GM23248 (cell line): ENCODE results near the gene ADAMTS15. TPM values are rescaled to one million over a fixed set of nuclear protein-coding genes. Genes with fewer than 3 reads are reported as not detected.

Experiments
- DNase-seq: peaks from one replicate; pipeline ENCODE4 v3.0.0-alpha.2; 2015
- H2AFZ ChIP-seq: fragments of 200-600 bp; sonication (generic); 2 replicates; pipeline ENCODE4 v1.6.1; 2016; ENCODE audit warnings: antibody characterized with exemption
- H3F3A ChIP-seq: fragments of 200-600 bp; sonication (generic); 2 replicates; pipeline ENCODE4 v1.6.1; 2016; ENCODE audit warnings: mild to moderate bottlenecking, antibody characterized with exemption, mixed run types; ENCODE audit not compliant: insufficient read depth
- H3K27ac ChIP-seq: fragments of 200-600 bp; sonication (generic); 2 replicates; pipeline ENCODE4 v1.5.1; 2016; ENCODE audit warnings: mild to moderate bottlenecking
- H3K27me3 ChIP-seq: fragments of 200-600 bp; sonication (generic); replicated peaks from 2 replicates; pipeline ENCODE4 v1.6.1; 2016; ENCODE audit warnings: mild to moderate bottlenecking; ENCODE audit not compliant: insufficient read depth
- H3K36me3 ChIP-seq: fragments of 200-600 bp; sonication (generic); 2 replicates; pipeline ENCODE4 v1.6.1; 2016; ENCODE audit warnings: low read depth, mild to moderate bottlenecking
- H3K4me1 ChIP-seq: fragments of 200-600 bp; sonication (generic); 2 replicates; pipeline ENCODE4 v1.6.1; 2016; ENCODE audit warnings: mild to moderate bottlenecking; ENCODE audit not compliant: insufficient read depth
- H3K4me2 ChIP-seq: fragments of 200-600 bp; sonication (generic); one replicate; pipeline ENCODE4 v1.6.1; 2016; ENCODE audit warnings: mild to moderate bottlenecking; ENCODE audit not compliant: unreplicated experiment
- H3K4me3 ChIP-seq: fragments of 200-600 bp; sonication (generic); 2 replicates; pipeline ENCODE4 v1.5.1; 2016; ENCODE audit warnings: mild to moderate bottlenecking
- H3K79me2 ChIP-seq: fragments of 200-600 bp; sonication (generic); 2 replicates; pipeline ENCODE4 v1.6.1; 2016; ENCODE audit warnings: mild to moderate bottlenecking; ENCODE audit not compliant: insufficient read depth
- H3K9ac ChIP-seq: fragments of 200-600 bp; sonication (generic); 2 replicates; pipeline ENCODE4 v1.6.1; 2016; ENCODE audit warnings: mild to moderate bottlenecking
- H3K9me2 ChIP-seq: fragments of 200-600 bp; sonication (generic); 2 replicates; pipeline ENCODE4 v1.6.1; 2016; ENCODE audit warnings: mixed run types, mild to moderate bottlenecking, moderate library complexity; ENCODE audit not compliant: insufficient read depth
- H3K9me3 ChIP-seq: fragments of 200-600 bp; sonication (generic); one replicate; pipeline ENCODE4 v1.6.1; 2017; ENCODE audit warnings: low read depth
- H4K20me1 ChIP-seq: fragments of 200-600 bp; sonication (generic); 2 replicates; pipeline ENCODE4 v1.6.0; 2016; ENCODE audit not compliant: insufficient read depth
- EZH2 ChIP-seq: fragments of 200-600 bp; sonication (generic); IDR thresholded peaks from 2 replicates; pipeline ENCODE4 v1.6.1; 2018; ENCODE audit warnings: antibody characterized with exemption, mild to moderate bottlenecking; ENCODE audit not compliant: insufficient read depth, poor library complexity, severe bottlenecking
- EZH2phosphoT487 ChIP-seq: fragments of 200-600 bp; sonication (generic); IDR thresholded peaks from 2 replicates; pipeline ENCODE4 v1.6.1; 2018; ENCODE audit warnings: antibody characterized with exemption, moderate library complexity, mild to moderate bottlenecking, low read depth; ENCODE audit not compliant: insufficient read depth
- WGBS, 2 experiments: methylation state at CpG; one replicate each; pipeline ENCODE4 v1.1.6; 2015 to 2017; ENCODE audit warnings: low lambda C conversion rate in 2 of 2, low coverage in 1 of 2; ENCODE audit errors: missing lambda C conversion rate in 2 of 2; 5-methylcytosine and 5-hydroxymethylcytosine counted together
- in situ Hi-C: fragments of 300-500 bp; cut with MboI; formaldehyde crosslinking; loops from 2 replicates; pipeline ENCODE4 v1.15.0; 2020
- polyA plus RNA-seq: library from polyadenylated mRNA; unstranded; fragments of >200 nt; fragmentation: Nextera tagmentation; extraction: Ambion mirVana; gene quantifications from 2 replicates; pipeline ENCODE4 v1.2.1, GENCODE V29; 2016
- total RNA-seq: library from RNA; depleted of rRNA; stranded (reverse); fragments of >200 nt; shearing (Covaris generic); gene quantifications from 2 replicates; pipeline ENCODE4 v1.2.3, GENCODE V29; 2014

ADAMTS15 gene
- total and polyA plus RNA-seq, 2 experiments from 2014 or later, result 0.09 to 0.97 TPM

DNA sequence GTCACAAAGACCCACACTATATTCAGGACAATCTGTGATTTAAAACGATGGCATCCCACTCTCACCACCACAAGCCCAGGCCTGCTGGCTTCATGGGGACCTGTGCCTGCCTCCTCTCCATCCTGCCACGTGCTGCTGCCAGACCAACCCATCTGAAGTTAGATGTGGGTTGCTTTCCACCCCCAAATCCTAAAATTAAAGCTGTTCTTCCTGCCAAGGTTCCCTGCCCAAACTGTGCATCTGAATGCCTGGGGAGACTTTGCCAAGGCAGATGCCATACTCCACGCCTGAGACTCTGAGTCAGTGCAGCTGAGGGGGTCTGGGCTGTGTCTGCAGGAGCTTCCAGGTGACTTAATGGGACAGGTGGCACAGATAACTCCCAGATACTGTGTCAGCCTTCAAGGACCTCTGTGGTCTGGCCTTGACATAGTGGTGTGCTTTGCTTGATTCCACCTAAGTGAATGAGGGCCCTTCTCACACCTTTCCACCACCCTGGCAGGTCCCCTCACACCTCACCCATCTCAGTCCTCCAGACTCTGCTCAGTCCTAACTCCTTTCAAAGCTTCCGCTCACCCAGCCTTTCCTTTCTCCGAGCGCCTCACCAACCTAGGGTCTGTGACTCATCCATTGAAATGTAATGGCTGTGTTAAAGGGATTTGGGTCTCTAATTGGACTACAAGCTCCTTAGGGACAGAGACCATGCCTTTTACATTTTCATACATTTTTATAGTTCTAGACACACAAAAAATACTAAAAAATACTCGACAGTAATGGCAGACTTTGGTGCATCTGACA, 38.7 kb upstream of the ADAMTS15 start:
- Histone ChIP-seq H3F3A (peaks cover 30% of the 10 kb centered on the region), H3K9me3 (no peaks in the 10 kb centered on the region), H3K9me2 (no peaks in the 10 kb centered on the region), H3K4me2 (no peak overlapping the region), H3K4me1 (peaks cover 31% of the 10 kb centered on the region), H3K27ac (no peak overlapping the region), H4K20me1 (no peaks in the 10 kb centered on the region), H3K79me2 (no peaks in the 10 kb centered on the region), H3K27me3 (no peaks in the 10 kb centered on the region), H3K9ac (no peak overlapping the region), H2AFZ (no peak overlapping the region), H3K36me3 (no peaks in the 10 kb centered on the region), H3K4me3 (no peak overlapping the region)
- WGBS, 2 experiments, result 92 to 93% methylated on average over 7 of the region's 7 CpGs
- no peak for DNase-seq
- in situ Hi-C loops, result no loop called here
- no peak for TF ChIP-seq EZH2
- TF ChIP-seq EZH2phosphoT487, result no peak

DNA sequence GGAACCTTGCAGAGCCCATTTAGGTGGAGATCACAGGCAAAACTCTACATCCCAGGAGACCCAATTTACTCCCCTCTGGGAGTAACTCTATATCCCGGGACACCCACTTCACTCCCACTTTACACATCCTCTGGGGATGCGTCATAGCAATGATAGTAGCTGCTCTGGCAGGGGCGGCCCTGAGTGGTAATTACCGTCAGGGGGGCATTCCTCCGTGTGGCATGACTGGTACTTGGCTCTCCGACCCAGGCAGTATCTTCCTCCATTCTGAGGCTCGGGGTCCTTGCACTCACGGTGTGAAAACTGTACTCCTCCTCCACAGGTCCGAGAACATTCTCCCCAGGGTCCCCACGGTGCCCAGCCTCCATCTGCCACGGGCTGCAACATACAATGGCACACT, 37.2 kb upstream of the ADAMTS15 start:
- no peak for DNase-seq
- peaks cover 30% of the 10 kb centered on the region for H3F3A ChIP-seq
- H3K9me2 ChIP-seq, result no peaks in the 10 kb centered on the region
- H3K9ac ChIP-seq, result no peak overlapping the region
- H3K79me2 ChIP-seq, result no peaks in the 10 kb centered on the region
- no peak overlapping the region for H3K4me2 ChIP-seq
- in situ Hi-C loops, result no loop called here
- no peaks in the 10 kb centered on the region for H3K27me3 ChIP-seq
- no peak overlapping the region for H3K27ac ChIP-seq
- no peak overlapping the region for H3K4me3 ChIP-seq
- no peak overlapping the region for H2AFZ ChIP-seq
- WGBS, 2 experiments, result 85 to 89% methylated on average over 11 of the region's 11 CpGs
- no peaks in the 10 kb centered on the region for H4K20me1 ChIP-seq
- H3K4me1 ChIP-seq, result peaks cover 31% of the 10 kb centered on the region
- TF ChIP-seq EZH2, result no peak
- TF ChIP-seq EZH2phosphoT487, result no peak
- H3K36me3 ChIP-seq, result no peaks in the 10 kb centered on the region
- no peaks in the 10 kb centered on the region for H3K9me3 ChIP-seq

DNA sequence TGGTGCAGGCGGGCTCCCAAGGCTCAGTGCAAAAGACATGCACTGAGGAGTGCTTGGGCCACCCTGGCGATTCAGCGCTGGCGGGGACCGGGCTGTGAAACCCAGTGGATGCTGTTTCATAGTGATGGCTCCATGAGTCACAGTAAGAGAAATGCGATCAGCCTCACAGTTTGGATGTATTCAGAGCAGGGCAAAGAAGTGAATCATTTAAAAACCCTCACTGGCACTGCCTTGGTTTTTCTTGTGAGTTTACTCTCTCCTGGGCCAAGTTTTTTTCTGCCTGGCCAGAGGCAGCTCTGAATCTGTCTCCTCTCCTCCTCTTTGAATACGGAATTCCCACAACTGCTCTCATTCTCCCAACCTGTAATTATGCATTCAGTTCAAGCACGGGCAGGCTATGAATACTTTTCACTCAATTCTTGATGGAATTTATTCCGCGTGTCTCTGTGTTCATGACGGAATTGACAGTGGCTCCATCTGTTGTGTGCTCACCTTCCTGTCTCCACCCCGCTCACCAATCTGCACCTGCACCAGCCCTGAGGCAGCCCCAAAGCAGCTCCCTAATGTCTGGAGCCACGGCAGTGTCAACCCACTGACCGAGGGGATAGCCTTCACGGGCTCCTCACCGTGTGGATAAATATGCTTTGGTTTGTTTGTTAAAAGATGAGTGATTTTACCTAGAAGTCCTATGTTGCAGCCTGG, 34.9 kb upstream of the ADAMTS15 start:
- Histone ChIP-seq H3K36me3 (no peaks in the 10 kb centered on the region), H3K4me3 (0 out of 2 replicates have a peak overlapping the region, but pooled peaks have one; percentile 23), H3K9ac (0 out of 2 replicates have a peak overlapping the region, but pooled peaks have one; percentile 13), H2AFZ (no peak overlapping the region), H3K79me2 (no peaks in the 10 kb centered on the region), H3K4me1 (peaks cover 17% of the 10 kb centered on the region), H3K4me2 (peak overlapping the region; percentile 67), H3K27ac (peak overlapping the region; percentile 43), H4K20me1 (no peaks in the 10 kb centered on the region), H3K9me2 (no peaks in the 10 kb centered on the region), H3K27me3 (no peaks in the 10 kb centered on the region), H3K9me3 (no peaks in the 10 kb centered on the region), H3F3A (peaks cover 18% of the 10 kb centered on the region)
- TF ChIP-seq EZH2 (no peak), EZH2phosphoT487 (no peak)
- in situ Hi-C loops, result no loop called here
- 32 to 34% methylated on average over 16 of the region's 16 CpGs for WGBS, 2 experiments
- DNase-seq, result peak; percentile 98

DNA sequence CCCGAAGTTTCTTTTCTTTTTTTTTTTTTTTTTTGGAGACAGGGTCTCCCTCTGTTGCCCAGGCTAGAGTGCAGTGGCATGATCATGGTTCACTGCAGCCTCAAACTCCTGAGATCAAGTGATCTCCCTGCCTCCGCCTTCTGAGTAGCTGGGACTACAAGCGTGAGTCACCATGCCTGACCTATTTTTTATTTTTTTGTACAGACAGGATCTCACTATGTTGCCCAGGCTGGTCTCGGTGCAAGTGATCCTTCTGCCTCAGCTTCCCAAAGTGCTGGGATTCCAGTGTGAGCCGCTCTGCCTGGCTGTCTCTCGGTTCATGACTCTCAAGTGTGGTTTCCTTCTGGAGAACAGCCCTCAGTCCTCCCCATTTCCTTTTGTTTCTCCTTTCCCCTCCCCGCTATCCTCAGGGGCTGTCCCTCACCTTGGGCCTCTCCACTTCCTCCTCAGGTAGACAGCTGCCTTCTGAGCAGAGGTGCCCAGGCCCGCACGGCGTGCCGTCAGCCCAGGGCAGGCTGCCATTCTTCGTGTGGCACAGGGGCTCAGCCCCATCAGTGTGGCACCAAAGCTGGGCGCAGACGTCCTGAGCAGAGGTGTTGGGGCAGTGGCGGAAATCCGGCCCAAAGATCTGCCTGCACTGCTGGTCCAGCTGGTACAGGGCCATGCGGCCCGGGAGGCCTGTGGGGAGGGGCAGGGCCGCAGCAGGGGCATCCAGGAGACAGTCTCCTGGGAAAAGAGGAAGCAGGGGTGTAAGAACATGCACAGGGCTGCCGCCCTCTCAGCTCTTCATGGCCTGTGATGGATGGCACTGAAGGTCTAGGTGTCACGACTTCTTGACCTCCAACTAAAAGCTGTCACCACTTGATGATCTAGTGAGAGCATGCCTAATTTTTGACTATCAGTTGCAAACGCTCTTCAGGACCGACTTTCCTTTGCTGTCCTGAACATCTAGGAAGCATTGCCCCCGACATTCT, 34.1 kb upstream of the ADAMTS15 start:
- in situ Hi-C loops, result no loop called here
- WGBS, 2 experiments, result 89 to 92% methylated on average over 23 to 24 of the region's 24 CpGs
- no peaks in the 10 kb centered on the region for H3K9me3 ChIP-seq
- H3F3A ChIP-seq, result peaks cover 14% of the 10 kb centered on the region
- peak overlapping the region; percentile 67 for H3K4me2 ChIP-seq
- TF ChIP-seq EZH2 (no peak), EZH2phosphoT487 (no peak)
- H3K4me3 ChIP-seq, result no peak overlapping the region
- H3K36me3 ChIP-seq, result no peaks in the 10 kb centered on the region
- H2AFZ ChIP-seq, result no peak overlapping the region
- H3K9ac ChIP-seq, result no peak overlapping the region
- no peaks in the 10 kb centered on the region for H3K79me2 ChIP-seq
- peaks cover 17% of the 10 kb centered on the region for H3K4me1 ChIP-seq
- no peaks in the 10 kb centered on the region for H3K27me3 ChIP-seq
- peak; percentile 49 for DNase-seq
- no peaks in the 10 kb centered on the region for H4K20me1 ChIP-seq
- no peak overlapping the region for H3K27ac ChIP-seq
- H3K9me2 ChIP-seq, result no peaks in the 10 kb centered on the region
